Endothelial cell of umbilical vein (primary cell): Measurements from ENCODE around the gene SH2D3C. TPM values are rescaled to one million over a fixed set of nuclear protein-coding genes. Genes with fewer than 3 reads are reported as not detected.

Source experiments
- BruUV-seq: library from RNA; stranded (reverse); fragments of 400-500 nt; replicated peaks from 2 replicates; lab custom pipeline; 2021; lab: Mats Ljungman, UMichigan
- CTCF ChIA-PET: fragments of 300-600, 350-600 bp; sonication (Branson Sonifier 250); formaldehyde crosslinking; loops from one replicate; lab custom pipeline; 2021; ENCODE audit warnings: antibody characterized with exemption, inconsistent platforms; lab: Charles Lee
- POLR2A ChIA-PET: fragments of 300-600, 350-600 bp; sonication (Branson Sonifier 250); formaldehyde crosslinking; loops from one replicate; lab custom pipeline; 2021; ENCODE audit warnings: antibody characterized with exemption, inconsistent platforms; lab: Charles Lee
- DNase-seq: peaks from one replicate; pipeline ENCODE4 v3.0.0-alpha.2; 2011; ENCODE audit warnings: low read depth, low spot score
- FAIRE-seq: peaks from 2 replicates; lab custom pipeline; 2011; peaks lifted over from hg19 to GRCh38; lab: Jason Lieb, UNC
- H2AFZ ChIP-seq: 2 replicates; pipeline ENCODE4 v1.6.0; 2012; ENCODE audit warnings: low read depth, low read length, control low read depth, inconsistent platforms
- H3K27ac ChIP-seq: 2 replicates; pipeline ENCODE4 v1.5.1; 2011; ENCODE audit warnings: low read depth, mild to moderate bottlenecking, control low read depth, low read length, moderate library complexity; ENCODE audit not compliant: insufficient read depth
- H3K27me3 ChIP-seq, 2 experiments: 2 replicates each; pipeline versions ENCODE4 v1.6.0 to v1.6.1; 2011; ENCODE audit warnings: low read length in 2 of 2, mixed read lengths in 1 of 2; ENCODE audit not compliant: control insufficient read depth in 2 of 2, insufficient read depth in 2 of 2
- H3K36me3 ChIP-seq, 2 experiments: 2 replicates in 1 of 2; 3 replicates in 1 of 2; pipeline ENCODE4 v1.5.1; 2011; ENCODE audit warnings: low read length in 2 of 2, mild to moderate bottlenecking in 1 of 2, moderate library complexity in 1 of 2; ENCODE audit not compliant: control insufficient read depth in 2 of 2, insufficient read depth in 2 of 2; ENCODE audit errors: extremely low read depth in 1 of 2
- H3K4me1 ChIP-seq: 3 replicates; pipeline ENCODE4 v1.5.1; 2011; ENCODE audit warnings: mild to moderate bottlenecking, low read length; ENCODE audit not compliant: control insufficient read depth, insufficient read depth; ENCODE audit errors: extremely low read depth
- H3K4me2 ChIP-seq: 2 replicates; pipeline ENCODE4 v1.6.1; 2011; ENCODE audit warnings: low read length, control low read depth, mixed read lengths; ENCODE audit not compliant: insufficient read depth
- H3K4me3 ChIP-seq, 3 experiments: fragments of 200-600 bp in 1 of 3; sonication (generic), shearing (Covaris generic) in 1 of 3; replicated peaks in 1 of 3; 2 replicates each; pipeline ENCODE4 v1.5.1; 2011 to 2016; ENCODE audit warnings: control low read depth in 3 of 3, low read length in 3 of 3, mild to moderate bottlenecking in 2 of 3, inconsistent platforms in 1 of 3, low read depth in 1 of 3, moderate library complexity in 1 of 3; ENCODE audit not compliant: insufficient read depth in 1 of 3
- H3K79me2 ChIP-seq: 2 replicates; pipeline ENCODE4 v1.6.0; 2012; ENCODE audit warnings: low read length, inconsistent platforms; ENCODE audit not compliant: control insufficient read depth, insufficient read depth
- H3K9ac ChIP-seq: replicated peaks from 2 replicates; pipeline ENCODE3; 2011; ENCODE audit warnings: low read length, control low read depth; ENCODE audit not compliant: insufficient read depth; ENCODE audit errors: extremely low read depth
- H3K9me1 ChIP-seq: replicated peaks from 3 replicates; pipeline ENCODE4 v1.6.0; 2011; ENCODE audit warnings: mild to moderate bottlenecking, low read length; ENCODE audit not compliant: control insufficient read depth, insufficient read depth; ENCODE audit errors: extremely low read depth
- H3K9me3 ChIP-seq: replicated peaks from 2 replicates; pipeline ENCODE4 v1.5.1; 2012; ENCODE audit warnings: low read length, inconsistent platforms; ENCODE audit not compliant: control insufficient read depth, insufficient read depth
- H4K20me1 ChIP-seq: replicated peaks from 2 replicates; pipeline ENCODE3; 2011; ENCODE audit warnings: mild to moderate bottlenecking, low read length; ENCODE audit not compliant: control insufficient read depth, insufficient read depth; ENCODE audit errors: extremely low read depth
- CTCF ChIP-seq, 2 donors: IDR thresholded peaks; 1 replicate in 1 of 2; 2 replicates in 1 of 2; pipeline ENCODE4 v1.5.1; 2011; ENCODE audit warnings: low read length in 2 of 2, mild to moderate bottlenecking in 2 of 2, moderate library complexity in 2 of 2, control low read depth in 1 of 2, inconsistent platforms in 1 of 2, low read depth in 1 of 2; ENCODE audit not compliant: insufficient read depth in 1 of 2; ENCODE audit errors: extremely low read depth in 1 of 2
- EZH2 ChIP-seq: IDR thresholded peaks from 2 replicates; pipeline ENCODE4 v1.6.1; 2012; ENCODE audit warnings: borderline replicate concordance, low read depth, mild to moderate bottlenecking, moderate library complexity, low read length, inconsistent platforms; ENCODE audit not compliant: severe bottlenecking
- FOS ChIP-seq: IDR thresholded peaks from 2 replicates; pipeline ENCODE4 v1.6.1; 2011; ENCODE audit warnings: mild to moderate bottlenecking, low read length, moderate library complexity, borderline replicate concordance; ENCODE audit not compliant: insufficient read depth
- GATA2 ChIP-seq: IDR thresholded peaks from 2 replicates; pipeline ENCODE4 v1.7.0; 2011; ENCODE audit warnings: low read depth, mild to moderate bottlenecking, moderate library complexity, mixed read lengths, low read length; ENCODE audit not compliant: insufficient read length, insufficient read depth
- JUN ChIP-seq: IDR thresholded peaks from 2 replicates; pipeline ENCODE4 v1.6.1; 2011; ENCODE audit warnings: borderline replicate concordance, low read depth; ENCODE audit not compliant: insufficient read length, insufficient read depth
- MAX ChIP-seq: IDR thresholded peaks from 2 replicates; pipeline ENCODE4 v1.6.1; 2011; ENCODE audit not compliant: insufficient read depth, insufficient read length
- MYC ChIP-seq: IDR thresholded peaks from one replicate; pipeline ENCODE4 v1.6.1; 2011; ENCODE audit warnings: mild to moderate bottlenecking, low read depth, low read length
- POLR2A ChIP-seq: IDR thresholded peaks from 2 replicates; pipeline ENCODE4 v1.6.1; 2012; ENCODE audit warnings: low read depth, mild to moderate bottlenecking, control low read depth, low read length
- POLR2AphosphoS5 ChIP-seq: IDR thresholded peaks from 2 replicates; pipeline ENCODE4 v1.6.1; 2012; ENCODE audit warnings: low read depth, mild to moderate bottlenecking, control low read depth, low read length, moderate library complexity; ENCODE audit not compliant: insufficient read depth
- dilution Hi-C: fragments of 300-500 bp; cut with MboI; formaldehyde crosslinking; loops from one replicate; pipeline ENCODE4 v1.15.0; 2019; ENCODE audit warnings: low sequenced_read_pairs; ENCODE audit not compliant: extremely low pct_ligation_motif_present
- intact Hi-C: fragments of 100-400 bp; cut with micrococcal nuclease; formaldehyde crosslinking; loops from one replicate; pipeline ENCODE4 v1.10.0; 2022
- polyA plus RNA-seq, 4 experiments: library from polyadenylated mRNA; depleted of rRNA in 3 of 4; stranded (reverse) in 3 of 4; unstranded in 1 of 4; fragments of >200 nt; gene quantifications; 2 replicates each; pipeline versions ENCODE4 v1.2.1 to v1.2.3, GENCODE V29; 2011 to 2012; ENCODE audit warnings: missing spikeins in 1 of 4
- total RNA-seq: library from RNA; stranded (reverse); gene quantifications from 2 replicates; pipeline ENCODE4 v1.2.3, GENCODE V29; 2021

SH2D3C gene
- total and polyA plus RNA-seq, 2 donors (not counting 3 experiments of a cell fraction or from before 2014, with no cell fraction given), result 95.0 to 173 TPM

GRCh38 chr9:127808347-127809001, 30.0 kb upstream of the SH2D3C start:
- Histone ChIP-seq H3K4me2 (no peak overlapping the region), H3K4me1 (peaks cover 11% of the 10 kb centered on the region), H3K36me3 (peaks cover 6 to 27% of the 10 kb centered on the region in 2 experiments), H3K27ac (no peak overlapping the region), H4K20me1 (no peaks in the 10 kb centered on the region), H3K4me3 (no peak overlapping the region), H3K79me2 (peaks cover 19% of the 10 kb centered on the region), H3K9me3 (no peaks in the 10 kb centered on the region), H3K9me1 (no peaks in the 10 kb centered on the region), H3K9ac (no peak overlapping the region), H2AFZ (no peak overlapping the region), H3K27me3 (no peaks in the 10 kb centered on the region)
- dilution Hi-C loops (no loop called here), intact Hi-C loops (no loop called here)
- CTCF ChIA-PET, result interaction anchor here (0.6 to 1.5 kb wide), 5 partner anchors 43 to 874 kb away, joined by 3 to 12 read pairs (median 3); partner anchors contain the start of gene TOR2A
- POLR2A ChIA-PET, result interaction anchor here (0.6 to 0.7 kb wide), 2 partner anchors 37 to 39 kb away, joined by 4 to 5 read pairs; no protein-coding TSS in a partner anchor
- FAIRE-seq (no peak), DNase-seq (no peak)
- TF ChIP-seq JUN (no peak), MAX (no peak), CTCF (IDR thresholded peaks at IDR 0.05; ENCODE audit: extremely low read depth in 1 of 2, insufficient read depth in 1 of 2, low read depth in 1 of 2, low read length in 2 of 2) (no peak), GATA2 (no peak), EZH2 (no peak), FOS (no peak), POLR2AphosphoS5 (no peak), POLR2A (no peak), MYC (no peak)
- BruUV-seq, result no TSS peak
